ACHN (cell line): Measurements from ENCODE around the gene SLC12A3.
A peak's percentile ranks its signal among the peaks of the same experiment; 100 is the strongest.

Experiments
- DNase-seq: peaks from one replicate; pipeline ENCODE4 v3.0.0-alpha.2; 2015
- in situ Hi-C: cut with HindIII; loops from 2 replicates; pipeline ENCODE4 v1.10.0; 2017; ENCODE audit warnings: low sequenced_read_pairs, low pct_ligation_motif_present, low pct_unique_long_range_greater_than_20kb

SLC12A3 gene

DNA sequence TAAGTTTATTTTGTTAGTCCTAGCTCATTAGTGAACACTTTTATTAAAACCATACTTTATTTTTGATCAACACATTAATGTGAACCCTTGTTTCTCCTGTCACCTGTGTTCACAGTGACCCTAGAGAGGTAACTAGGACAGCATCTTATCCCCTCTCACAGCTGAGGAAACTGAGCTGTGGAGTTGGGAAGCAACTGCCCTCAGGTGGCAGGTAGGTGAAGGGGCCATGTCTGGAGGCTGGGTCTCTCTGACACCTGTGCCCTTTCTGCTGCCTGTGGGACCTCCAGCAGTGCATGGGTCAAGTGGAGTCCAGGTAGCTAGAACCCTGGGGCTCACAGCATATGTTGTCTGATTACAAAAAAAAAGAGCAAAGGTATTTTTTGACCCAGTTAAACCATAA is 22.9 kb upstream of the SLC12A3 start:
- in situ Hi-C loops, result no loop called here
- no peak for DNase-seq

DNA sequence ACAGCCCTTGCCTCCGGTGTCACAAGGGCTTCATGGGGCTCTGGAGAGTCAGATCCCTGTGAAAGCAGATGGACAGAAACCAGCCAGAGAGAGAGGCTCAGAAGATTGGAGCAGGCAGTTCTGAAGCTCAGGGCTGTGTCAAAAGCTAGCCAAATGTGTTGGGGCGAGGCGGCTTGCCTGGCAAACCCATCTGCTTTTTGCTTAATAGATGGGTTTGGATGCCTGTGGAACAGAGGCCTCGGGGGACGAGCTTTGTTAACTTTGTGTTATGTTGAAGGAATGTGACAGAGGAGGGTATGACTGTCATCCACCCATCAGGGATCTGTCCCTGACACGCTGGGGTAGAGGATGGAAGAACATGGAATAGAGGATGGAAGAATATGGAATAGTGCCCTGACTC is 21.0 kb upstream of the SLC12A3 start:
- in situ Hi-C loops, result no loop called here
- no peak for DNase-seq

DNA sequence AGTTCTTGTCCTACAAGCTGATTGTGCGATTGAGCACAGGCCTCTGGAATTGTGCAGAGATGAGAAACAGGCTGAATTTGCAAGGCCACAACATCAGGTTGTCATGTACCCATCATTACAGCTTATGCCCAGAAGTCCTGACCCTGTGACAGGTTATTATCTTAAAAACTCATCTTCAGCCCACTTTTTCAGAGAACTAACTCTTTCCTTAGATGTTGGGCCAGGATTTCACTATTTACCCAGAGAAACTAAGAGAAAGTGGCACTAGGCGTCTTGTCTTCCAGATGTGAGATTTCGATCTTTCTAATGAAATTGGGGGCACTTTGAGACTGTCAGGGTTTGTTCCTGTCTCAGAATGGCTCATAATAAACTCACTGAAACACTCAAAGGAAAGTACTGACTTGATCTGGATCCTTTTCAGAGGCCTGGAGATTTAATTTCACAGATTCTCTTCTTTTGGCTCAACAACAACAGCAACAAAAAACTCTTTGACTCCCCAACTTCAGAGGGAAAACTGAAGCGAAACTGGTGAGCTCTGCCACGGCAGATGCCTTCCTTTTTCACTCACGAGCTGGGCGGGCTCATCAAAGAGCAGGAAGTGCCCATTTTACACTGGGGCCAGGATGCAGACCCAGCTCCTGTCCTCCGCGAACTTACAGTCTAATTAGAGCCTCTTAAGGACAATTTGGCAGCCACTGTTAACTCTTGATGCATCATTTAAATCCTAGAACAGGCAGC is 17.7 kb upstream of the SLC12A3 start:
- no peak for DNase-seq
- in situ Hi-C loops, result no loop called here

DNA sequence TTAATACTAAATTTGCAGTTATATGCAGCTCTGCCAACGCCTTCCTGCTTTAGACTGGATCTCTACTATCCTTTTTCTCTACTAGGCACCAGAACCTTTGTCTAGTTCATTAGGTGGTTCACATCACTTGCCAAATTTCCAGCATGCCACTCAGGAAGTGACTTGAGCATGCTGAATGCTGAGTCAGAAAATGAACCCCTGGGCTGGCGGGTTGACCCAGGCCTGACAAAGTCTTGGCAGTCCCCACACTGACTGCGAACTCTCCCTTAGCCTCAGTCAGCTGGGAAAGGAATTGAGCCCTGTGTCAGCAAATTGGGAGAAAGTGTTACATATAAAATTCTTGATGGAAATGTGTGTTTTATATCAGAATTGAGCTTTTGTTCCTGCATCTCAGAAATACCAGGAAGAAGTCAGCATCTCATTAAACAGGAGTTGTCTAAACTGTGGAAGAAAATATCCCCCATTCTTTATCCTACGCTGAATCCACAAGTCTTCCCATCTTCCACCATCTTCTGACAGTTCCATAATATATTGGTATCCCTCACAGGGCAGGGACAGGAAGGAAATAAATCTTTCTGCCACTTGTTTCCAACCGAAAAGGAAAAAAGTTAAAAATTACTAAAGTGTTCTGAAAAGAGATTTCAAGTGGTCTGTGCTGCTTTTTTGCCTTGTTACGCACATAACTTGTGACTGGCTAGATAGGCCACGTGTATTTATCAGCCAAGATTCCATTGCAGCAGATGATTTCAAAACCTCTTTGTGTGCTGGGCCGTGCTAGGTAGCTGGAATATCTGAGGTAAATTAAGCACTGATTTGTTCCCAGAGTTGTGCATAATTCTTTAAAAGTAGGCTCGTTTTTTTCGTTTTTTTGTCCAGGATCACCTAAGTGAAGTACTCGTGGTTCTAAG is 16.7 kb upstream of the SLC12A3 start:
- in situ Hi-C loops, result no loop called here
- peak; percentile 59 for DNase-seq

DNA sequence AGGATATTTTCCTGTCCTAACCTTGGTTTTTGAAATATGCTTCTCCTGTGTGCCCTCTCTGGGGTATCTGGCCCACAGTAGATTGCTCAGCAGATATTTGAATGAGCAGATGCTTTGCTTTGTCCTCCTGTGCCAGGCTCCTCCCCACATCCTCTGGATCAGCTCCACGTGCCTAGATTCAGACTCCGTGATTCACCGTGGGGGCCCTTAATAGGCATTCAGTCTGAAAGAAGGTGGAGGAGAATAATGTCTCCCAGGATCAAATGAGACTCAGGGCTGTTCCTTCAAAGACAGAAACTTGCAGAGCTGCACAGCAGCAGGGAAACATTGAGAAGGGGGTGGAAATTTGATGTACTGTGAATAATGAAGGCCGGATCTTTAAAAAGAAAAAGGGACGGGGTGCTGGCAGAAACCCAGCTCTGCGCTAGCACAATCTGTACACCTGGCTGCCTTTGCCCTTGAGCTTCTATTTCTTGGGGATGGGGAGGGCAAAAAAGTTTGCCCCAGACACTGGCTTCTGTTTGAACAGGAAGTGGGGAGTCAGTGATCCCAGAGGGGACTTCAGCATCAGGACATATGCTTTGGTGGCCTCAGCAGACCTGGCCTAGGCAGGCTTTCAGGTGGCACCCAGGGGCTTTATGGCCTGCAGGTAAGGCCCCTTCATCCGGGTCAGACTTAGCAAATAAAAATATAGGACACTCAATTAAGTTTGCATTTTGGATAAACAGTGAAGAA is 15.9 kb upstream of the SLC12A3 start:
- in situ Hi-C loops, result no loop called here
- peak; percentile 91 for DNase-seq

DNA sequence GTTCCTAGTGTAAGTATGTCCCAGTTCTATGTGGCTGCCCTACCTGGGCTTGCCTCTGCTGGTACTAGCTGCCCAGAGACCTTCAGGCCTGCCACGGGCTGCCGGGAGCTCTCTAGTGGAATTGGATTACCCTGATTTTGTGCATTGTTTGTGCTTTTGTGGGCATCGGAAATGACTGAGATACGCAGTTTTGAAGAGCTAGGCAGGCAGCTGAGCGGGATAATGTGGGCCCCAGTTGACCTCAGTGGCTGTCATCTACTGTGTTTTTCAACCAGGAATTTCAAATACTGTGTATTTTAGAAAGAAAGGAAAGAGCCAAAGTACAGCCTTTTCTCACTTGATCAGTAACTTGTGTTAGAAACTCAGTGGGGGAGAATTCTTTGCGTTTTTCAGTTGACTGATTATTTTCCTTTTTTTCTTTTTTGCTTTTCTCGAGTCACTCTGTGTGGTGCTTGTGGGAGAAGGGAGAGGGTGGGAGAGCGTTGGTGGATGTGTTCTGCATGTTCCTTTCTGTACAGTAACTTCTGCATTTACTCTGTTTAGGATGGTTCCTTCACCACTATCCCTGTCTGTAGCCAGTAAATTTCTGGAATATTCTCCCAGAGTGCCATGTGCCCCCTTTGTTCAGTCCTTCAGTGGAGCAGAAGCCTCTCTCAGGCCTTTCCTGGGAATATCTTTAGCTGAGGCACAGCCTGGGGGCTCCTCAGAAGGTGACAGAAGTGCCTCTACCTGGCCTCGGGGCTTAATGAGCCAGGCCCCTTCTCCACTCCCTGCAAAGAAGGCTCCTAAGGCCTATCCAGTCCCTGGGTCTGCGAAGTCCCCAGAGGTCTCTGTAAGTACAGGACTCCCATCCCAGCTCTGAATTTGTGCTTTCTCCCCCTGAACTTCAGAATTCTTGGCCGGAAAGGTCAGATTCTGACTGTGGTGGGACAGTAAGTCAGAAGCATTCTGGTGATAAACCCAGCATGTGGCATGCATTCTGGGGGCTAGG is 15.0 kb upstream of the SLC12A3 start:
- peak; percentile 86 for DNase-seq
- in situ Hi-C loops, result no loop called here

DNA sequence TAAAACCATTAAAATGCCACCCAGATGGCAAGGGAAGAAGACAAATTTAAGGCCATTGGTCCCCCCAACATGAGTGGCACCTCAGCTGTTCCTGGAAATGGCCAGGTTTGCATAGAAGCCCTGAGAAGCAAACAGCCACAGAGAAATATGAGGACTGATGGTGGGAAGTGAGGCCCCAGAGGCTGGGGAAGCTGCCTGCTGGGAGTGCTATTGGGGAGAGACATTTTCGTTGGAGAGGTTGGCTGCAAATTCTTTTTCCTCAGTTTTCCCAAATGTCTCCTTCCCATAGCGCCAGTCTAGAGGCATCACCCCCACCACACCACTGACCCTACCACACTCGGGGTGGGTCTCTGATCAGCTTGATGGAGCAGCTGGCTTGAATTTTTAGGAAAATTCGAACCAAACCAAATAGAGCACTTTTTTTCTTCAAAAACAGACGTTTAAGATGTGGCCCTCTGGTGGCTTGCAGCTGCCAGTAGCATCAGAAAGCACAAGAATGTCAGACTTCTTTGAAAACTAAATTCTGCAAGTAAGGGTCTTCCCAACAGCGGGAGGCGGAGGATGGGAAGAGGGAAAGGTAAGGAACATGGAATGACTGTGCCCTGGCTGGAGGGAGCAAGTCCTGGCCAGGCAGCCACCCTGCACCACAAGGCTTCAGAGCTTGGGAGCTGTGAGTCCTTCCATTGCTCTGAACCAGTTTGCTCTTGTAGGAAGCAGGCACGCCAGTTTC is 13.2 kb upstream of the SLC12A3 start:
- DNase-seq, result peak; percentile 48
- in situ Hi-C loops, result no loop called here

DNA sequence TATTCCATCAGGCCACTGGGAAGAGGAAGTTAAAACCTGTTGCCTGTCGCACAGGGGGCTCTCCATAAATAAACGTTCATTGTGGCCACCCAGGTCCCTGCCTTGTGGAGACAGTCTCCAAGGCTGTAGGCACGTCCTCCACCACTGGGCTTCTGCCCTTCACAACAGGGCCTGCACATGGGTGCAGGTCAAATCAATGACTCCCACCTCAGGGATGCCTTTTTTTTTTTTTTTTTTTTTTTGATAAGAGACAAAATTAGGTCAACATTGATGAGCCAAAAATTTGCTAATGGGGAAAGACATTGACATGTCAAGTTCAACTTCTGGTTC is 12.6 kb upstream of the SLC12A3 start:
- in situ Hi-C loops, result no loop called here
- DNase-seq, result no peak

DNA sequence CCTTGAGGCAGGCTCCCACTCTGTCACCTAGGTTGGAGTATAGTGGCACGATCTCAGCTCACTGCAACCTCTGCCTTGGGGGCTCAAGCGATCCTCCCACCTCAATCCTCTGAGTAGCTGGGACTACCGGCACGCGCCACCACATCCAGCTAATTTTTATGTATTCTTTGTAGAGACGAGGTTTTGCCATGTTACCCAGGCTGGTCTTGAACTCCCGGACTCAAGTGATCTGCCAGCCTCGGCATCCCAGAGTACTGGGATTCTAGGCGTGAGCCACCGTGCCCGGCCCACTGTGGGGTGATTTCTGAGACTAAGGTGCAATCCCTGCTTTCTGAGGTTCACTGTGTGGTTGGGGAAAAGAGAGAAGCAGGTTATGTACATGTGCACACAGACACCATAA is 12.0 kb upstream of the SLC12A3 start:
- no peak for DNase-seq
- in situ Hi-C loops, result no loop called here

DNA sequence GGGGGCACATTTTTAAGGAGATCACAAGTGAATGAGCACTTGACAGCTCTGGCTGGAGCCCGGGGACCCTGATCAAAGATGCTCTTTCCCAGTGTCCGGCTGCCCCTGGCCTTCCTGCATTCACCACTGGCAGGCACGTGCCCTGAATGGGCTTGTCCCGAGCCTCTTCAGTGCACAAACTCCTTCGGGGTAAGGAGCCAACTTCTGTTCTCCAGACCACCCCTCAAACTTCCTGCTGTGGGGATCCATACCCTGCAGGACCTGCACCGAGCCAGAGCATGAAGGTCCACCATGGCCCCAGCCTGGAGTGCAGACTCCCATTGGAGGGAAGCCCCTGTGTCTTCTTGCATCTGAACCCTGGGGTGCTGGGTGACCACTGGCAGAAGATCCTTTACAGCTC is 9.8 kb upstream of the SLC12A3 start:
- DNase-seq, result no peak
- in situ Hi-C loops, result no loop called here

DNA sequence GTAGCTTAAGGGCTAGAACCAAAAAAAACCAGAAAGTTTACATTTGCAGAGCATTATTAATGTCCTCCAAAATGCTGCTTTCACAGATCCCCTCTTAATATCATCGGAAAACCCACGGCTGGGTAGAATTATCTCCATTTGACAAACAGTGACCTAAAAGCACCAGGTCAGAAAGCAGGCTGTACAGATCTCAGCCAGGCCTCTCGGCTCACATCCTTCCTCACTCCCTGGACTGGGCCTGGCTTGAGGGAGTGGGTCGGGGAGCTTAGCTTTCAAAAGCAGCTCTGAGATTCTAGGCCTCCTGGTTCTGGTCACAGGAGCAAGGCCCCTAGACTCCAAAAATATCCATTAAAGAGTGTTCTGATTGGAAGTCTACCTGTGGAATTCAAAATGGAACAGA is 9.1 kb upstream of the SLC12A3 start:
- in situ Hi-C loops, result no loop called here
- no peak for DNase-seq

DNA sequence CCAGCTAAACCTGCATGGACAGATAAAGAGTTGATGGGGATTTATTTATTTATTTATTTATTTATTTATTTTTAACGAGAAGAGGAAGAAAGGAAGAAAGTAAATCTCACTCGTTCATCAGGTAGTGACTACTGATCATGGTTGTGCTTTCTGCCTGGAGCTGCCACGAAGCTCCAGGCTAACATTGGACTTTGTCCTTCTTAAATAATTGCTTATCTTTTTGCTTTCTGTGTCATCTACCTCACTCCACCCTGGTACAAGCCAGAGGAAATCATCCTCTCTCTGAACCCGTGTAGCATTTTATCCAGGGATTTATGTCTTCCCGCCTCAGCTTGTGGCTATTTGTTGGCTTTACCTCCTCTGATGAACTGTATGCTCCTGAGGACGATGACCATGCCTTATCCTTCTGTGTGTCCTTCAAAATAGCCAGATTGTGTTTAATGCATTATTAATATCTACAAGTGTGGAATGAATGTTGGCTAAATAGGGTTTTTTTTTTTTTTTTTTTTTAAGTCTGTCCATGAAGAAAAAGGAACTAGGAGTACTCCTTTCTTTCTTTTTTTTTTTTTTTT is 8.0 kb upstream of the SLC12A3 start:
- in situ Hi-C loops, result no loop called here
- DNase-seq, result no peak

DNA sequence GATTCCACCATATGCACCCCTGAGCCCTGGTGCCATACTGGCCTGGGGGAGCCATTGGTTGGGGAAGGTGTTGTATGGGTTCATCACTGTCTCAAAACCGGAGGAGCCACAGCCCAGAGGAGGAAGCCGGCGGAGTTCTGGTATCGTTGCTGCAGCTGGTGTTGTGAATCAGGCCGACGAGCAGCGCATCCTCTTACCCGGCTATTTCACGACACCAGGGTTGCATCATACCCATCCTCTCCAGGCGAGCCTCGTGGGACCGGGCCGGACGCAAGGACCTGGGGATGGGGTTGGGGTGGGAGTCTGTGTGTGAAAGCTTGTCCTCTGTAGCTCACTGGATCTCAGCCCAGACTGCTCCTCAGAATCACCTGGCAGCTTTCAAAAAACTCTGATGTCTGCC is 6.6 kb upstream of the SLC12A3 start:
- no peak for DNase-seq
- in situ Hi-C loops, result no loop called here

DNA sequence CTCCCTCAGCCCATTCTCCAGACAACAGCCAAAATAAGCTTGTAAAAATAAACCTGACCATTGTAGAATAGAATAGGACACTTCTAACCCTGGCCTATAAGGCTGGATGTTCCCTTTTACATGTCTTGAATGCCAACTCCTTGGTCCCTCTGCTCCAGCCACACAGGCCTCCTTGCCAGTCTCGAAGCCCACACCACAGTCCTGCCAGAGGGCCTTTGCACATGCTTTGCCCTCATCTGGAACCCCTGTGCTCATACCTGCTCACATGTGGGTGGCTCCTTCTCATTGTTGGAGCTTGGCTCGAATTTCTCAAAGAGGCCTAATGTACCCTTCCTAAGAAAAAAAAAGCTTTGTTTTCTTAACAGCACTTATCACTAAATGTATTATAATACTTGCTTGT is 5.4 kb upstream of the SLC12A3 start:
- DNase-seq, result no peak
- in situ Hi-C loops, result no loop called here

DNA sequence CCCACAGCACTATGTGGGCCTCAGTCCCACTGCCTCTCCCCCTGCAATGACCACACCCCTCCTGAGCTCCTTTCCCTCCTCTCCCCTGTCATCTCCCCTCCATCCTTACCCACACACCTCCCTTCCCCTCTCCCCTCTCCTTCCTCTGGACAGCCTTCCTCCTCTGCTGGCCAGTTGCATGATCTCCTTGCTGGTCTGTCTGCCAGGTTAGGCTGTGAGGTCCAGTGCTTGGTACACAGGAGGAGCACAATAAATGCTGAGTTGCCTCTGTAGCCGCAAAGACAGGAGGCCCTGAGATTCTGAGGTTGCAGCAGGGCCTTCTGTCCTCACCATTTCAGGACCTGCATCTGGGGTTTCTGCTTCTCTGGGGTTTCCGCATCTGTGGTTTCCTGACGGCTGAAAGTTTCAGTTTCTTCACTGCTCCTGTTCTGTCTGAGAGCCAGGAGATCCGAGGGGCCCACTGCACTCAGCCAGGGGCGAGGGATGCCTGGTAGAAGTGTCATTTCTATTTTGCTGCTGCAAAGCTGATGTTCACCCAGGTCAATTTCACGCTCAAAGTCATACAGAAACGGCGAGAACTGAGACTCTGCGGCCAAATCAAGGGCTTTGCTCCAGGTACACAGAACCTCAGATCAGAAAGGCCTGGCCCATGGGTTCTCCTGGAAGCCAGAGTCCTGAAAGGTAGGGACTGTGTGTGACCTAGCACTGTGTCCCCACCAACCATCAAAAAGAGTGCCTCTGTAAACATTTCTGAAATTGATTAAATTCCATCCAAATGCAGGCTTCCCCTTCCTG is 4.6 kb upstream of the SLC12A3 start:
- DNase-seq, result no peak
- in situ Hi-C loops, result no loop called here

DNA sequence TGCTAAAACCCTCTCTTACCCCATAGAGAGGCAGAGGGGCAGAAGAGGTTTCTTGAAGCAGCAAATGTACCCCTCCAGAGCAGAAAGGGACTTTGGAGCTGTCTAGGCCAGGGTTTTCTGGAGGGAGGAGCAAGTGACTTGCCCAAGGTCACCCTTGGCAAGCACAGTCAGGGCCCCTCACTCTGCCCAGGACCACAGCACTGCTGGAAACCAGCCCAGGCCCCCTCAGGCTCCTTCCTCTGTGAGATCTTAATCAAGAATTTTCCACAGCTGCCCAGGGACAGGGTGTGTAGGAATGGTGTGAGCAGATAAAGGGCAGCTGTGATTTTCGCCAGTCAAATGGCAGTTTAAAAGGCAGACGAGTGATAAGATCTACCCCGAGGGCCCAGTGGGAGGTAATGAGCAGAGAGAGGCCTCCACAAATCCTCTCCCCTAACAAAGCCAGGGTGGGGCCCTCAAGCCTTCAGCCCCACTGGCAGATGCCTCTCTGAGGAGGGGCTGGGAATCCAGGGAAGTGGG is 3.9 kb upstream of the SLC12A3 start:
- DNase-seq, result no peak
- in situ Hi-C loops, result no loop called here

DNA sequence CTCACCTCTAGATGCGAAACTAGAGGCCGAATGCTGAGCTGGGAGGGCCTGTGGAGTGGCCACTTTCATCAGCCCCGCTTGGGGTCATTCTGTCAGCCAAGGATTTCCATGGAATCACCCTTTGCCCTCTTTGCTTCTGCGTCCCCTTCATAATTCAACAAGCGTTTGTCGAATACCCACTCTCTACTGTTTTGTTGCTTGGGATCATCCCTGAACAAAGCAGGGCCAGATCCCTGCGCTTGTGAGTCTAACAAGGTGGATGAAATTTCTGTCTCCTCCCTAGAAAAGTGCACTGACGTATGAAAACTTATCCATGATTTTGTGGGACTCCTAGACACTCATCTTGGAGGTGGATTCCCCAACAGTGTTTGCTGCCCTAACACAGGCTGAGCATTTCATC is 3.3 kb upstream of the SLC12A3 start:
- in situ Hi-C loops, result no loop called here
- DNase-seq, result no peak
